HG02840 (cell line): ENCODE data around the gene DLEU7.

Source experiments
- ATAC-seq: cut with Tn5 transposase; IDR thresholded peaks from one replicate; pipeline ENCODE4 v1.9.1; 2021; ENCODE audit warnings: mild to moderate bottlenecking, moderate library complexity, moderate number of reproducible peaks; ENCODE audit not compliant: unreplicated experiment, low FRiP score

DLEU7 gene

GRCh38 chr13:50844084-50844875 is 788 bp upstream of the DLEU7 start:
- ATAC-seq, result no peak

GRCh38 chr13:50842990-50843256 is 569 bp downstream of the DLEU7 start:
- ATAC-seq, result no peak

- ATAC-seq, result no peak
Measured at GRCh38 chr13:50842251-50842989, 1.1 kb downstream of the DLEU7 start.

GRCh38 chr13:50841786-50842185 is 1.7 kb downstream of the DLEU7 start:
- ATAC-seq, result no peak

DNA sequence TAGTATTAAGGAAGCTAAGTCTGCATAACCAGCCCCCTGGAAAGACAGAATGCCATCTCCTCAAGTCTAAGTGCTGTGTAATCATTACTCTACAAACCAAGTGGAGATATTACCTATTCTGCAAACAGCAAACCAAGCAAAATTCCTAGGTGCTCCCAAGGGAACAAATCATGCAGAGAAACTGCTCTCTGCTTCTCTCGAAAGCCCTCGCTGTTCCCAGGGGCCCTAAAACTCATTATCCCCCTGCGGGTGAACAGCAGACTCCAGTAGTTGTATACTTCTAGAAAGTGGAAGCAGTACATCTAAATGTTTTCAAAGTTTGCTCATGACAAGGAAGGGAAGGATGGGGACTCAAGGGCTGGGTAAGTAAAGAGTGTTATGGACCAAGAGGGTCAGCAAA is 3.2 kb downstream of the DLEU7 start:
- no peak for ATAC-seq

DNA sequence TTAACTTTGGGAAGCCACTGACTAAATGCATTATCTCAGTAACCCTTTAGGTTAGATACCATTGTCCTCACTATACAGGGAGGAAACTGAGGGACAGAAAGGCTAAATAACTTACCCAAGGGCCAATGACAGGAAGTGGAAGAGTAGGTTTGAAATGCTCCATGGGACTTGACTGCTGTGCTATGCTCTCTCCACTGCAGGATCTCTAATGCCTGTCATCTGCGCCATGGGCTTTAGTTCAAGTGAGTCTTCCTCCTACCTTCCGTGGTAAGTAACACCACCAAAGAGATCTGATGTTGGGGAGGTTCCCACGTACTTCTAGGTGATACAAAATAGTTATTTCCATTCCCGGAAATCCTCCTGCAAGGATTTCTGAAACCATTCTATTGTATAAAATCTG is 3.7 kb downstream of the DLEU7 start:
- no peak for ATAC-seq

- no peak for ATAC-seq
Measured at GRCh38 chr13:50838701-50839100, 4.8 kb downstream of the DLEU7 start.

GRCh38 chr13:50838031-50838430 is 5.5 kb downstream of the DLEU7 start:
- no peak for ATAC-seq

- ATAC-seq, result no peak
Measured at GRCh38 chr13:50831512-50831911, 12.0 kb downstream of the DLEU7 start.

GRCh38 chr13:50829896-50830295 is 13.6 kb downstream of the DLEU7 start:
- ATAC-seq, result no peak

GRCh38 chr13:50829226-50829625 is 14.3 kb downstream of the DLEU7 start:
- no peak for ATAC-seq

- ATAC-seq, result no peak
Measured at GRCh38 chr13:50826035-50826434, 17.5 kb downstream of the DLEU7 start.

DNA sequence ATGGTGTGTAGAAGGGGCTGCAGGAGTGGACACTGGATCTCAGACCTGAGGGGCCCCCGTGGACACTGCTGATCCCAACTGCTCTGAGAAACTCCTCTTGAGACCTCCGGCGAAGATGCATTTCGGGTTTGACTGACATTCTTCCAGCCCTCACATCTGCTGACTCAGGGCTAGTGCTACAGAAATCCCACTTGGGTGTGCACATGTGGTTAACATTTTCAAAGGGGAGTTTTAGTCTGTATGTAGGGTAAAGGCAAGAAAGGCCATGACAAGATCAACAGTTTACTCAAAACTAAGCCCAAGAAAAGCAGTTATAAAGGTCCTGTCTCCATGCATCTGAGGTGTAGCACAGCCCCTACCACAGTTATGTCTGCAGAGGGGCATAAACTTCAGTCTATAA is 31.2 kb downstream of the DLEU7 start:
- no peak for ATAC-seq

DNA sequence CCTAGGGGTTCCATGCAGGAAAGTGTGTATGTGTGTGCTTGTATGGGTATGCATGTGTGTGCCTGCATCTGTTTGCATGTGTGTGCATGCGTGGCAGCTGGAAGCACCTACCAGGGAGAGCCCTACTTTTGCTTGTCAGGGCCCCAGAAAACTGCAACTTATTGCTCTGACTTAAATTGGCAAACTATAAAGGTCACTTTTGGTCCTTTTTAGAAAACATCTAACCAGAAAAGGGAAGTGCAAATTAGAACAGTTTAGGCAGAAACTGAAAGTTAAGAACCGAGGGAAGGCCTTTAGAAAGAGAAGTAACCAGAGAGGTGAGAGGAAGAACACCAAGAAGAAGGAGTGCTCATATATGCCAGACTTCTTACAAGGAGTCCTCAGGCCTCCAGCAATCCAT is 32.5 kb downstream of the DLEU7 start:
- peak; percentile 76 for ATAC-seq

DNA sequence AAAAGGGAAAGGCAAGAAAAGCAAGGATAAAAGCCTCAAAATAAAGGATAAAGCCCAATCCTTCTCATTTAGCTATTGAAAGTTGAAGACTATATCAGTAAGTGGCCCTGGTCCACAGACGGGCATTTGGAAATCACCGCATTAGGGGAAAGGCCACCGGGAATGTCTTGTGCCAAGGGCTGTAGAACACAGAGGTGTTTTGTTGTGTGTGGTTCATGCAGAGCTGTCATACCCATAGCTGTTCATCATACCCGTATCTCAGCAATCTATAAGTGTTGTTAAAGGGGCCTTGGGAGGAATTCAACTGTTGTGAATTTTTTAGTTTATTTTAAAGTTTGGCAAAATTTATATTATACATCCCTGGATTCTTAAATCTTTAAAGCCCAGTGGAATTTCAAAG is 33.0 kb downstream of the DLEU7 start:
- ATAC-seq, result no peak

- no peak for ATAC-seq
Measured at GRCh38 chr13:50809133-50810090, 34.1 kb downstream of the DLEU7 start.

DNA sequence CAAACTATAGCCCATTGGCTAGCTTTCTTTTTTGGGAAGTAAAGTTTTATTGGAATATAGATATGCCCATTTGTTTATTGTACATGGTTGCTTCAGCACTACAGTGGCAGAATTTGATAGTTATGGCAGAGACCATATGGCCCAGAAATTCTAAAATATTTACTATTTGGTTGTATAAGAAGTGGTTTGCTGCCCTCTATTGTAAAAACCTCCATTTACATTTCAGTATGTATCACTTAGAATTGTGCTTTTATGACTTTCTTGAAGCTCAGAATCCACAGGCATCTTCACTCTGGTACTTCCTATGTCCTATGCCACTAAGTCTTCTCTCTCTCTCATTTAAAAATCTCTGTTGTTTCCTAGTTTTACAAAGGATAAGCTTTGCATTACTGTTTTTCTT is 37.7 kb downstream of the DLEU7 start:
- no peak for ATAC-seq

DNA sequence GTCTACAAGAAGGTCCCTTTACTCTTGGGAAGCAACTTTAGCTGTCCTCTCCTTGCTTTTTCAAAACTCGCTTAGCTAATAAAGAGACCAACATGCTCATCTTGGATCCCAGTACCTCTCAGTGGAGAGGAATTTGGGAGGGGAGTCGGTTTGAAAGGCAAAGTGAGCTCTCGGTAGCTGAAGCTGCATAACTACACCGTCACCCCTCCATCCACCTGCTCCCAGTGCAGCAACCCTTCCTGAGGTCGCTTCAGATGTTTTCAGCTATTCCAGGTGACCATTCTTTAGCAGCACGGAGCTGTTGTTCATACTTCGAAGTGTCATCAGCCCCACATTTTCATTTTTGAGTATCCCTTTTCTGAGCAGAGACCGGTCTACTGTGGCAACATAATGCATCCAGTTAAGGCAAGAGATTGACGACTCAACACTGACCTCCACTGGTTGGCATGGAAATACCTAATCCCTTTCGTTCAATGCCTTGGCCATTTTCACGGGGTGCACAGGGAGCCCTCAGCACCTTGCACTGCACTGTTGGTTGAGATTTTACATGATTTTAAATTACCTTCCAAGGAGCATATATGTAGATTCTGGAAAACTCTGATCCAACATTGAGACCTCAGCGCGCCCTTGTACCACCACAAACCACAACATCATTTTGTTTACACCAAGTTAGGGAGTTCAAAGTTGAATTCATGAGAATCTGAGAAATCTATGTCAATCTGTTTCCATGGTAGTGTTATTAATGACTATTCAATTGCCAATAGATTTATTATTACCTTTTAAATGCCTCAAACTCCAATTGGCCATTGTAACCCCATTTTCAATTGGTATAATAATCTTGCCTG is 42.2 kb downstream of the DLEU7 start:
- ATAC-seq, result peak; percentile 63

- no peak for ATAC-seq
Measured at GRCh38 chr13:50800091-50800739, 43.3 kb downstream of the DLEU7 start.

- no peak for ATAC-seq
Measured at GRCh38 chr13:50798923-50799322, 44.6 kb downstream of the DLEU7 start.
